WI38 (cell line): ENCODE results near the gene LRP3.
"Not testable (repeated sequence)": the region's sequence is repeated elsewhere in the genome, so short reads cannot be mapped to it uniquely, and the experiment has no call there.

Experiments
- H3K4me3 ChIP-seq: 2 replicates; pipeline ENCODE4 v1.5.1; 2011; ENCODE audit warnings: low read depth, mild to moderate bottlenecking, control low read depth, low read length
- CTCF ChIP-seq: IDR thresholded peaks from 2 replicates; pipeline ENCODE4 v1.5.1; 2012; ENCODE audit warnings: low read depth, mild to moderate bottlenecking, control low read depth, low read length

LRP3 gene

GRCh38 chr19:33221638-33222037 lies 27.5 kb downstream of the LRP3 start:
- H3K4me3 ChIP-seq, result no peak overlapping the region
- no peak for TF ChIP-seq CTCF

- not testable (repeated sequence) for H3K4me3 ChIP-seq
These were observed 28.1 kb downstream of the LRP3 start for GRCh38 chr19:33222255-33222654.

- H3K4me3 ChIP-seq, result no peak overlapping the region
- no peak for TF ChIP-seq CTCF
These were observed 30.7 kb downstream of the LRP3 start for GRCh38 chr19:33224694-33225457.

- no peak for TF ChIP-seq CTCF
- H3K4me3 ChIP-seq, result no peak within 1 kb of the TSS
These were observed 31.4 kb downstream of the LRP3 start, which contains the start of gene SLC7A10 for GRCh38 chr19:33225458-33225926. Gene SLC7A10, minus strand, starts transcription at chr19:33225850. Its CDS starts 147 bp downstream, at chr19:33225703.

- no peak for TF ChIP-seq CTCF
- no peak overlapping the region for H3K4me3 ChIP-seq
These were observed 32.6 kb downstream of the LRP3 start for GRCh38 chr19:33226550-33227241.

- H3K4me3 ChIP-seq, result no peak overlapping the region
- no peak for TF ChIP-seq CTCF
These were observed 33.1 kb downstream of the LRP3 start for GRCh38 chr19:33227242-33227650.

GRCh38 chr19:33227870-33228599 lies 33.9 kb downstream of the LRP3 start:
- no peak overlapping the region for H3K4me3 ChIP-seq
- no peak for TF ChIP-seq CTCF
